Measurements from ENCODE around the gene LUC7L2. TPM values are rescaled to one million over a fixed set of nuclear protein-coding genes. Genes with fewer than 3 reads are reported as not detected.

Gene LUC7L2
- total and polyA plus RNA-seq, 2 of the 8 experiments (the other 6 are each of a cell fraction or from before 2014, with no cell fraction given), result 22.9 to 67.8 TPM

DNA sequence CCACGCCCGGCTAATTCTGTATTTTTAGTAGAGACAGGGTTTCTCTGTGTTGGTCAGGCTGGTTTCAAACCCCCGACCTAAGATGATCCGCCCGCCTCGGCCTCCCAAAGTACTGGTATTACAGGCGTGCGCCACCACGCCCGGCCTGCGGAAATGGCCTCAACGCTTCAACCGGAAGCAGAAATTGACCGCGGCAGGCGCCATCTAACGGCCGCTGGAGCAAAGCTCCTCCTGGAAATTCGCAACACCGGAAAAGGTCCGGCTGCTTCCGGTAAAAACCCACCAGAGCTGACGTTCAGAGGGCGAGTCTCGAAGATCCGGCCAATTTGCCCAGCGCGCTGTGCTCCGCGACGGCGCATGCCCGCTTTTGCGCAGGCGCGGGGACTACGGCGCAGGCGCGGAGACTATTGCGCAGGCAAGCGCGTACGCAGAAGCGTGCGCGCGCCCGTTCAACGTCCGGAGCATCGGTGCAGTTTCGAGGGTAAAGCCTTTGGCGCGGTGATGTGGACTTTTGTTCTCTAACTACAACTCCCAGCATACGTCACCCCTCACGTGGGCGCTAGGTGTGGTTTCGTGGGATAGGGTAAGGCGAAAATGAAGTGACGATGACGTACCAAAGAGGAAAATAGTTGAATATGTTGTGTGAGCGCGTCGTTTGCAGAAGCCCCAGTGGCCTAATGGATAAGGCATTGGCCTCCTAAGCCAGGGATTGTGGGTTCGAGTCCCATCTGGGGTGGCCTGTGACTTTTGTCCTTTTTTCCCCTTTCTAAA, 19.5 kb upstream of the LUC7L2 start (continued):
- TF ChIP-seq CHD1 (IDR thresholded peaks at IDR 0.05; ENCODE audit: low read depth, low read length), result no peak
- no peak for TF ChIP-seq KDM5A (IDR thresholded peaks at IDR 0.05; ENCODE audit: low read length)
- TF ChIP-seq MAFK (IDR thresholded peaks at IDR 0.05; ENCODE audit: low read depth, low read length), result peak; percentile 81; the same call in 1 of the 2 replicates
- 0 out of 2 replicates have a peak, but pooled peaks have one; percentile 37 for TF ChIP-seq SP4 (IDR thresholded peaks at IDR 0.05; ENCODE audit: low read length)
- peak in 1 of 2 experiments; percentile 75; a peak in 2 of 3 replicates for TF ChIP-seq EP300 (IDR thresholded peaks at IDR 0.05; ENCODE audit: borderline replicate concordance in 1 of 2, low read depth in 2 of 2, low read length in 2 of 2)
- TF ChIP-seq JUN (IDR thresholded peaks at IDR 0.05; ENCODE audit: low read depth, low read length), result no peak
- no peak for TF ChIP-seq RFX5 (IDR thresholded peaks at IDR 0.05; ENCODE audit: borderline replicate concordance, low read depth, low read length)
- TF ChIP-seq BCL11A (IDR thresholded peaks at IDR 0.05; ENCODE audit: low read depth in 2 of 2, low read length in 2 of 2), result no peak
- no peak for TF ChIP-seq RNF2 (IDR thresholded peaks at IDR 0.05; ENCODE audit: borderline replicate concordance, low read depth, low read length, missing control alignments, poor library complexity, severe bottlenecking)

Data from H1 (cell line).